Putamen (tissue), 1 donor: ENCODE data around the gene RPA3.
A peak's percentile ranks its signal among the peaks of the same experiment; 100 is the strongest.

Experiments
- DNase-seq: peaks from one replicate; pipeline ENCODE4 v3.0.0-alpha.2; 2016; ENCODE audit warnings: low spot score

The RPA3 gene

GRCh38 chr7:7732621-7733281 is 14.3 kb upstream of the RPA3 start:
- DNase-seq: no peak

- no peak for DNase-seq
These were observed 13.3 kb upstream of the RPA3 start for GRCh38 chr7:7731732-7732131.

GRCh38 chr7:7720750-7721621 is 2.6 kb upstream of the RPA3 start:
- DNase-seq: no peak

GRCh38 chr7:7720193-7720592 is 1.8 kb upstream of the RPA3 start:
- DNase-seq: no peak

- DNase-seq: peak; percentile 50
These were observed 829 bp upstream of the RPA3 start for GRCh38 chr7:7719236-7719635.

- DNase-seq: no peak
These were observed 4.7 kb downstream of the RPA3 start for GRCh38 chr7:7713730-7714129.

GRCh38 chr7:7710469-7710868 is 7.9 kb downstream of the RPA3 start:
- DNase-seq: no peak

- DNase-seq: no peak
These were observed 9.1 kb downstream of the RPA3 start for GRCh38 chr7:7709291-7709690.

GRCh38 chr7:7707806-7708205 is 10.6 kb downstream of the RPA3 start:
- DNase-seq: no peak

- DNase-seq: no peak
These were observed 11.2 kb downstream of the RPA3 start for GRCh38 chr7:7707246-7707645.

- DNase-seq: no peak
These were observed 11.7 kb downstream of the RPA3 start for GRCh38 chr7:7706556-7707172.

- DNase-seq: no peak
These were observed 12.3 kb downstream of the RPA3 start for GRCh38 chr7:7706101-7706511.

GRCh38 chr7:7705318-7705717 is 13.1 kb downstream of the RPA3 start:
- DNase-seq: no peak

- no peak for DNase-seq
These were observed 13.5 kb downstream of the RPA3 start for GRCh38 chr7:7704867-7705266.

- no peak for DNase-seq
These were observed 15.0 kb downstream of the RPA3 start for GRCh38 chr7:7703427-7703826.

- DNase-seq: no peak
These were observed 15.6 kb downstream of the RPA3 start for GRCh38 chr7:7702826-7703225.

- no peak for DNase-seq
These were observed 16.9 kb downstream of the RPA3 start for GRCh38 chr7:7701527-7701926.

- DNase-seq: no peak
These were observed 18.4 kb downstream of the RPA3 start for GRCh38 chr7:7699970-7700369.

- DNase-seq: no peak
These were observed 19.0 kb downstream of the RPA3 start for GRCh38 chr7:7699380-7699779.

GRCh38 chr7:7698930-7699329 is 19.5 kb downstream of the RPA3 start:
- DNase-seq: no peak

- no peak for DNase-seq
These were observed 21.8 kb downstream of the RPA3 start for GRCh38 chr7:7696458-7697119.

GRCh38 chr7:7695111-7695817 is 23.1 kb downstream of the RPA3 start:
- DNase-seq: no peak
